Neural progenitor cell (in vitro differentiated cells): ENCODE data around the gene CNNM2. TPM values are rescaled to one million over a fixed set of nuclear protein-coding genes. Genes with fewer than 3 reads are reported as not detected.
A peak's percentile ranks its signal among the peaks of the same experiment; 100 is the strongest.
"Not testable (repeated sequence)": the region's sequence is repeated elsewhere in the genome, so short reads cannot be mapped to it uniquely, and the experiment has no call there.

Experiments used
- DNase-seq: peaks from one replicate; pipeline ENCODE4 v3.0.0-alpha.2; 2016; ENCODE audit warnings: low spot score
- H2AFZ ChIP-seq: fragments of 200-600 bp; sonication (generic); replicated peaks from 2 replicates; pipeline ENCODE4 v1.6.1; 2016; ENCODE audit warnings: antibody characterized with exemption
- H3F3A ChIP-seq: fragments of 200-600 bp; sonication (generic); 2 replicates; pipeline ENCODE4 v1.6.1; 2016; ENCODE audit warnings: antibody characterized with exemption, low read depth
- H3K27ac ChIP-seq: fragments of 200-600 bp; sonication (generic); 2 replicates; pipeline ENCODE4 v1.5.1; 2016; ENCODE audit warnings: mild to moderate bottlenecking
- H3K27me3 ChIP-seq: fragments of 200-600 bp; sonication (generic); 2 replicates; pipeline ENCODE4 v1.6.1; 2016; ENCODE audit warnings: mild to moderate bottlenecking, moderate library complexity
- H3K36me3 ChIP-seq: fragments of 200-600 bp; sonication (generic); 2 replicates; pipeline ENCODE4 v1.5.1; 2016
- H3K4me1 ChIP-seq: fragments of 200-600 bp; sonication (generic); 2 replicates; pipeline ENCODE4 v1.6.1; 2016; ENCODE audit warnings: mixed run types
- H3K4me2 ChIP-seq: fragments of 200-600 bp; sonication (generic); 2 replicates; pipeline ENCODE4 v1.6.1; 2016
- H3K4me3 ChIP-seq: fragments of 200-600 bp; sonication (generic); 2 replicates; pipeline ENCODE4 v1.5.1; 2016
- H3K79me2 ChIP-seq: fragments of 200-600 bp; sonication (generic); 2 replicates; pipeline ENCODE4 v1.6.1; 2016; ENCODE audit warnings: low read depth
- H3K9ac ChIP-seq: fragments of 200-600 bp; sonication (generic); 2 replicates; pipeline ENCODE4 v1.6.1; 2016
- H3K9me3 ChIP-seq: fragments of 200-600 bp; sonication (generic); 2 replicates; pipeline ENCODE4 v1.5.1; 2016; ENCODE audit warnings: low read depth
- H4K20me1 ChIP-seq: fragments of 200-600 bp; sonication (generic); 2 replicates; pipeline ENCODE4 v1.6.1; 2016; ENCODE audit warnings: low read depth
- H3K27ac Mint-ChIP-seq: 3 replicates; pipeline ENCODE4 v1.8.0; 2021; ENCODE audit warnings: mixed read lengths
- H3K27me3 Mint-ChIP-seq: 2 replicates; pipeline ENCODE4 v1.8.0; 2022; ENCODE audit warnings: low read depth, mild to moderate bottlenecking, inconsistent platforms, moderate library complexity, mixed read lengths; ENCODE audit not compliant: insufficient read depth
- H3K36me3 Mint-ChIP-seq: 3 replicates; pipeline ENCODE4 v1.8.0; 2021; ENCODE audit warnings: mixed read lengths
- H3K4me1 Mint-ChIP-seq: 3 replicates; pipeline ENCODE4 v1.8.0; 2021; ENCODE audit warnings: mixed read lengths
- H3K4me3 Mint-ChIP-seq: 3 replicates; pipeline ENCODE4 v1.8.0; 2021; ENCODE audit warnings: mild to moderate bottlenecking, moderate library complexity, mixed read lengths
- H3K9me3 Mint-ChIP-seq: 3 replicates; pipeline ENCODE4 v1.8.0; 2020; ENCODE audit warnings: mixed read lengths
- CTCF ChIP-seq: fragments of 200-600 bp; sonication (generic); IDR thresholded peaks from 2 replicates; pipeline ENCODE4 v1.5.1; 2017; ENCODE audit warnings: antibody characterized with exemption, mild to moderate bottlenecking
- EZH2 ChIP-seq: fragments of 200-600 bp; sonication (generic); IDR thresholded peaks from 2 replicates; pipeline ENCODE4 v1.6.1; 2017; ENCODE audit warnings: antibody characterized with exemption, mild to moderate bottlenecking, moderate library complexity
- EZH2phosphoT487 ChIP-seq: fragments of 200-600 bp; sonication (generic); IDR thresholded peaks from 2 replicates; pipeline ENCODE4 v1.6.1; 2017; ENCODE audit warnings: antibody characterized with exemption
- total RNA-seq: library from RNA; depleted of rRNA; stranded (reverse); fragments of >200 nt; gene quantifications from 2 replicates; pipeline ENCODE4 v1.2.3, GENCODE V29; 2015; ENCODE audit warnings: low replicate concordance

Gene CNNM2
- total RNA-seq, 1 donor from 2014 or later = 11.4 TPM

GRCh38 chr10:102996876-102997275 lies 78.8 kb downstream of the CNNM2 start:
- Histone ChIP-seq H3K27me3 (no peaks in the 10 kb centered on the region), H3F3A (peaks cover 4% of the 10 kb centered on the region), H3K79me2 (no peaks in the 10 kb centered on the region), H3K4me2 (no peak overlapping the region), H3K9me3 (no peaks in the 10 kb centered on the region), H2AFZ (no peak overlapping the region), H3K36me3 (no peaks in the 10 kb centered on the region), H3K9ac (no peak overlapping the region), H3K27ac (peak overlapping the region; percentile 39), H4K20me1 (no peaks in the 10 kb centered on the region), H3K4me1 (peaks cover 8% of the 10 kb centered on the region), H3K4me3 (no peak overlapping the region)
- no peak for DNase-seq
- H3K9me3 Mint-ChIP-seq = peaks cover 2% of the 10 kb centered on the region
- no peaks in the 10 kb centered on the region for H3K4me1 Mint-ChIP-seq
- no peaks in the 10 kb centered on the region for H3K36me3 Mint-ChIP-seq
- TF ChIP-seq EZH2 (no peak), CTCF (no peak), EZH2phosphoT487 (no peak)
- H3K27me3 Mint-ChIP-seq = peaks cover 3% of the 10 kb centered on the region
- H3K27ac Mint-ChIP-seq = no peak overlapping the region
- no peak overlapping the region for H3K4me3 Mint-ChIP-seq

DNA sequence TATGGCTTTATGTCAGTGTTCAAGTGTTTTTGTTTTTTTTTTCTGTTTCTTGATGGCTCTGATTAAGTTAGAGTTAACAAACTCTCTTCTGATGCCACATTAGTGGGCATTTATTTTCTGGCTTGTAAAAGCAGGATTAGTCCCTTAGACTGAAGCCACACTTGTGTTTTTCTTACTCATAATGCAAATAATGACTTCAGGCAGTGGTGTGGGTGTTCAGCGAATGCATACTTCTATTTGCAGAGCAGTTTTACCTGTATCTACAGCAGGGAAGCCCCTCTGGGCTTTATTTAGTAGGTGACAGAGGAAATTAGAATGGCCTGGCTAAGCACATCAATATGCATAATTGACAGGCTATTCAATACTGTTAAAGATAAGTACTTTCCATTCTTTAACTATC lies 79.9 kb downstream of the CNNM2 start:
- H3K4me2 ChIP-seq = no peak overlapping the region
- H3K4me3 ChIP-seq = no peak overlapping the region
- no peaks in the 10 kb centered on the region for H3K9me3 ChIP-seq

GRCh38 chr10:102998399-102998907 lies 80.4 kb downstream of the CNNM2 start:
- Histone ChIP-seq H3K9ac (no peak overlapping the region), H3K27ac (no peak overlapping the region), H3K79me2 (no peaks in the 10 kb centered on the region), H3K9me3 (no peaks in the 10 kb centered on the region), H4K20me1 (no peaks in the 10 kb centered on the region), H3K4me2 (no peak overlapping the region), H3K27me3 (no peaks in the 10 kb centered on the region), H2AFZ (no peak overlapping the region), H3K4me1 (peaks cover 8% of the 10 kb centered on the region), H3K36me3 (no peaks in the 10 kb centered on the region), H3F3A (peaks cover 4% of the 10 kb centered on the region), H3K4me3 (no peak overlapping the region)
- TF ChIP-seq CTCF = no peak
- TF ChIP-seq EZH2phosphoT487 = no peak
- no peak for TF ChIP-seq EZH2
- Mint-ChIP-seq H3K4me3 (no peak overlapping the region), H3K36me3 (no peaks in the 10 kb centered on the region), H3K4me1 (no peaks in the 10 kb centered on the region), H3K27me3 (peaks cover 3% of the 10 kb centered on the region), H3K27ac (no peak overlapping the region), H3K9me3 (peaks cover 2% of the 10 kb centered on the region)
- DNase-seq = no peak

More for the DNA sequence above, 79.9 kb downstream of the CNNM2 start:
- no peaks in the 10 kb centered on the region for H3K36me3 ChIP-seq
- H3K27ac ChIP-seq = no peak overlapping the region
- TF ChIP-seq EZH2 = no peak
- Mint-ChIP-seq H3K27ac (no peak overlapping the region), H3K4me1 (no peaks in the 10 kb centered on the region), H3K4me3 (no peak overlapping the region), H3K36me3 (no peaks in the 10 kb centered on the region), H3K9me3 (peaks cover 2% of the 10 kb centered on the region), H3K27me3 (peaks cover 3% of the 10 kb centered on the region)
- DNase-seq = no peak
- no peaks in the 10 kb centered on the region for H3K27me3 ChIP-seq
- H3K9ac ChIP-seq = no peak overlapping the region
- no peaks in the 10 kb centered on the region for H4K20me1 ChIP-seq
- peaks cover 4% of the 10 kb centered on the region for H3F3A ChIP-seq
- no peak overlapping the region for H2AFZ ChIP-seq
- H3K4me1 ChIP-seq = peaks cover 8% of the 10 kb centered on the region
- H3K79me2 ChIP-seq = no peaks in the 10 kb centered on the region

GRCh38 chr10:103000050-103000449 lies 82.0 kb downstream of the CNNM2 start:
- H3K27me3 Mint-ChIP-seq = not testable (repeated sequence)

More at GRCh38 chr10:103000050-103000449, 82.0 kb downstream of the CNNM2 start:
- H3K9me3 Mint-ChIP-seq, H3K9ac ChIP-seq, H2AFZ ChIP-seq, H3F3A ChIP-seq, H3K9me3 ChIP-seq, H3K36me3 Mint-ChIP-seq, H3K27ac Mint-ChIP-seq, H3K4me2 ChIP-seq, H3K4me1 Mint-ChIP-seq, H3K4me3 ChIP-seq, H3K79me2 ChIP-seq, H3K27me3 ChIP-seq, H3K27ac ChIP-seq, H3K4me1 ChIP-seq, H3K36me3 ChIP-seq, DNase-seq, H3K4me3 Mint-ChIP-seq, H4K20me1 ChIP-seq: not testable (repeated sequence)
